GM18907 (cell line): ENCODE results near the gene OR4D1.

Experiments
- ATAC-seq: cut with Tn5 transposase; IDR thresholded peaks from one replicate; pipeline ENCODE4 v1.9.1; 2021; ENCODE audit warnings: mild to moderate bottlenecking, moderate library complexity; ENCODE audit not compliant: unreplicated experiment

OR4D1 gene

DNA sequence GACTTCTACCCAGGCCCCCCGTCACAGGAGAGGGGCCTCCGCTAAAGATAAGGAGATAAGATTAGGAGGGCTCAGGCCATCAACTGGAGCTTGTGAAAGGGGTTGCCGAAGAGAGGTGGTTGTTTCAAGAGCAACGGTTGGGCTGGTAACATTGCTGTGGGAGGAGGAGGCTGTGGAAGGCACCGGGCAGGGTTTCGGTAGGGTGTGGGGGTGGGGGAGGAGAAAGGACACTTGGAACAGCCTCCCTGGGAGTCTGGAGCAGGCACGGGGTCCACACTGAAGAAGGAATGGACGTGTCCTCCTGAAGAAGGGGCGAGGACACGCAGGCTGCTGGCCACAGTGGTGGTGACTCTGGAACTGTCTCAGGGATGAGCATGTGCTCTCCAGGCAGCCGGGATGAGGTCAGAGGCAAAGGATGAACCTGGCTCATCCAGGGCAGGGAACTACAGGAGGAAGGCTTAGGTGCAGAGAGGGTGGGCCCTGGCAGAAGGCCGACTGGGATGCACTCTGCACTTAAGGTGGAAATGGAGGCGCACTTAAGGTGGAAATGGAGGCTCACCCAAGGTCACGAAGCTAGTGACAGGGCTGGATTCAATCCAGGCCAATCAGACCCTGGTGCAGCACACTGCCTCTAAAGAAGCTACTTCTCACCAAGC lies 43.2 kb downstream of the OR4D1 start:
- no peak for ATAC-seq

DNA sequence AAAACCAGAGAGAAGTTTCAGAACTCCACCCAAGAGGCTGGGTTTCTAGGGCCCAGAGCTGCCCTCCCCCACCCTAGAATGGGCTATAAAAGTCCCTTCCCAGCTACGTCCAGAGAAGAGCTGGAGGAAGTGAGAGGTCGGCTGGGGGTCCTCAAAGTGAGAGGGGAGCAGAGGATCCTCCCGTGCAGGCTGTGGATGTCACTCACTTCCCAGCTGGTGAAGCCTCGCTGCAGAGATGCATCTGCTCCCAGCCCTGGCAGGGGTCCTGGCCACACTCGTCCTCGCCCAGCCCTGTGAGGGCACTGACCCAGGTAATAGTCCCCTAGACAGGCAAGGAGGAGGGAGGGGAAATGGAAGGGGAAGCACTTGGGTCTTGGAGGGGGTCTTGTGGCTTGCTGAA lies 44.4 kb downstream of the OR4D1 start, which contains the start of gene EPX:
Gene EPX (plus strand): TSS at position 115 of the 400 bp plus-strand sequence. CDS start 121 bp downstream, at position 236.
- no peak for ATAC-seq

DNA sequence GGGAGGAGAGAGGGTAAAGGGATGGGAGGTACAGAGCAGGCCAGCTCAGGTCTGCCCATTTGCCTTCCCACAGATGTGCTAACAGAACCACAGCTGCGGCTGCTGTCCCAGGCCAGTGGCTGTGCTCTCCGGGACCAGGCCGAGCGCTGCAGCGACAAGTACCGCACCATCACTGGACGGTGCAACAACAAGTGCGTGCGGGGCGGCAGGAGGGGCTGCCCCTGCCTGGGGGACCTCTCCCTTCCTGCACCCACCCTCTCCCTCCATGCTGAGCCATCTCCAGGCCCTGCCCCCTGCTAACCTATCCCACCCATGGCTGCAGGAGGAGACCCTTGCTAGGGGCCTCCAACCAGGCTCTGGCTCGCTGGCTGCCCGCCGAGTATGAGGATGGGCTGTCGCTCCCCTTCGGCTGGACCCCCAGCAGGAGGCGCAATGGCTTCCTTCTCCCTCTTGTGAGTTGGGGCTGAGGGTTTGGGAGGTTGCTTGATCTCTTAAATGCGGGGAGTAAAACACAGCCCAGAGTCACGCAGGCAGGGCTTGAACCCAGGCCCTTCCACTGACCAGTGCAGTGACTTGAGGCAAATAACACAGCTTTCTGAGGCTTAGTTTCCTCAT lies 45.6 kb downstream of the OR4D1 start:
- ATAC-seq: no peak

DNA sequence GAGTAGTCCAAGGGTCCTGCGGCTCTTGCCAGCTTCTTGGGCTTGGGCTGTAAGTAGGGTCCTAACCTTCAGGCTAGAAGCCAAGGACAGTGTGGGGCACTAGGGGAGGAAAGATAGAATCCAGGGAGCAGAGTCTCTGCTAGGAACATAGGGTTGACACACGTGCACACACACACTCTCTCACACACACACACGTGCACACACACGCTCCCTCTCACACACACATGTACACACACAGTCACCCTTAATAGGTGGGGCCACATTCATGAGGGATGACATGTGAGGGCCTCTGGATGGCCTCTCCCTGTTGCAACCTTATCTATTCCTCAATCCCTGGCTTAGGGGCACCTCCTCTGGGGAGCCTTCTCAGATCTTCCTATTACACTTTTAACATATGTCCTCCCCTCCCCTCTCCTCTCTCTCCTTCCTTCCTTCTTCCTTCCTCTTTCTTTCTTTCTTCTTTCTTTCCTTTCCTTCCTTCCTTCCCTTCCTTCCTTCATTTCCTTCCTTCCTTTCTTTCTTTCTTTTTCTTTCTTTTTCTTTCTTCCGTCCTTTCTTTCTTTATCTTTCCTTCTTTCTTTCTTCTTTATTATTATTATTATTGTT lies 47.4 kb downstream of the OR4D1 start:
- ATAC-seq: no peak

DNA sequence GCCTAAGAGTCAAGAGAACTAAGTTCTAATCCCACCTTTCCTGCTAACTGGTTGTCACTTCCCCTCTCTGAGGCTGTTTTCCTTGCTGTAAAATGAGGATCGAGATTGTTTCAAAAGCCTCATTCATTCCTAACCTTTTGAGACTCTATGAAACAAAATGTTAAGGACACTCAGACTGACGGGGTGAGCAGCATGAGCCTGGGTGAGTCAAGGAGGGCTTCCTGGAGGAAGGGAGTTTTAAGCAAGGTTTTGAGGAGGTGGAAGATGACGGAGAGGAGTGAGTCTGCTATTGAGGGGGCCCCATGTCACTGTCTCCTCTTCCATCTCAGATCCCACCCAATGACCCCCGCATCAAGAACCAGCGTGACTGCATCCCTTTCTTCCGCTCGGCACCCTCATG lies 48.4 kb downstream of the OR4D1 start:
- ATAC-seq: no peak

DNA sequence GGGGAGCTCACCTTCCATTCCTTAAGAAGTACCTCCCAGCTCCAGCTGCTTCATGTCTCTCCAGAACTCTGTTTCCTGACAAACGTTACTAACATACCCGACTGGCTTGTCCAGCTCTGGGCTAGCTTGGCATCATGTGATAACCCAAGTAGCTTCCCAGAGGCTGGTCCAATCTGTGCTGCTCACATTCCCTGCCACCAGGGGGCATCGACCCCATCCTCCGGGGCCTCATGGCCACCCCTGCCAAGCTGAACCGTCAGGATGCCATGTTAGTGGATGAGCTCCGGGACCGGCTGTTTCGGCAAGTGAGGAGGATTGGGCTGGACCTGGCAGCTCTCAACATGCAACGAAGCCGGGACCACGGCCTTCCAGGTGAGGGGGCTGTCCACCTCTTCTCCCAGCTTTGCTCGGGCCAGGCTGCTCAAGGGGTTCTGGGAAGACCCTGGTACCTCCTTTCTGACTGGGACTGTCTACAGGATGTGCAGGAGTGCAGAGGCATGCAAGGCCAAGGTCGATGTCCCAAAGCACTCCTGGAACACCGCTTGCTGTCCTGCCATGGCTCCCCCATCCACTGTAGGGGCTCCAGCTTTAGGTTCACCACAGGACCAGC lies 51.9 kb downstream of the OR4D1 start:
- ATAC-seq: no peak

DNA sequence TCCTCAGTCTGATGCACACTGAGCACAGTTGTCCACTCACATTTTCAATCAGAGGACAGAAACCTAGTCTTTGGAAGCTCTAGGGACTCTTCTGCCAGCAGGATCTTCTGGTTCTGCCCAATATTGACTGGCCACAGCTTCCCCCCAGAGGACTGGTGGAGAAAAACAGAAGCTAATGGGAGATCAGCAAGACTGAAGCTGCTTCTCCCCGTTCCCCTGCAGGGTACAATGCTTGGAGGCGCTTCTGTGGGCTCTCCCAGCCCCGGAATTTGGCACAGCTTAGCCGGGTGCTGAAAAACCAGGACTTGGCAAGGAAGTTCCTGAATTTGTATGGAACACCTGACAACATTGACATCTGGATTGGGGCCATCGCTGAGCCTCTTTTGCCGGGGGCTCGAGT lies 54.7 kb downstream of the OR4D1 start:
- no peak for ATAC-seq

DNA sequence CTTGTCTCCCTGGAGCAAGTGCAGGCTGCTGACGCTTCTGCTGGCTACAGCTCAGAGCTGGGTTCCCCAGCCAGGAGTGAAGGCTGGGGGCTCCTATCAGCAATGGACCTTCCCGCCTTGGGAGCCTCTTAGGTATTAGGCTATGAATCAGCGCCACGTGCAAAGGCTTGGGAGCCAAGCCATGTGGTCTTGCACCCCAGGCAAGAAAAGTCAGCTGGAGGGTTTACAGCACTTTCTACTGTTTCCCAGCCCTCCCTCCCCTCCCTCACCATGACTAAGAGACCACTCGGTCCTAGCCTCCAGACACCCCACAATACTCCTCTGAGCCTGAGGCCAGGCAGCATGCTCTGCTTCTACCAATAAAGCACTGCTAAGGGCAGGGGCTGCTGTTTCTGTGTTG lies 56.6 kb downstream of the OR4D1 start:
- no peak for ATAC-seq

DNA sequence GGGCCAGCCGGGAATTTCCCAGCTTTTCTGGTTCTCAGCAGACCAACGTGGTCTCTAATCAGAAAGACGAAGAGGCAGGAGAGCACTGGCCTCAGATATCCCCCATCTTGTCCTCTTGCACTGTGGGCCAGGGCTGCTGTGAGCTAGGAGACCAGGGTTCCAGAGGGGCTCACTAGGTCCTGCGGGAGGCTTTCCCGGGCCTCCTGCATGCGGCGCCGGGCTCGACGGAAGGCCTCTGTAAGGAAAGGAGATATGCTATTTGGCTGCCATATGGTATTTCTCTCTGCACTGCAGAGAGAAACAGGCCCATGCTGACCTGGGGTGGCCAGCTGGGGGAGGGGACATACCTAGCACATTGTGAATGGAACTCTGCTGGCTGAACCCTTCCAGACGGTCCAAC lies 57.8 kb downstream of the OR4D1 start:
- no peak for ATAC-seq

DNA sequence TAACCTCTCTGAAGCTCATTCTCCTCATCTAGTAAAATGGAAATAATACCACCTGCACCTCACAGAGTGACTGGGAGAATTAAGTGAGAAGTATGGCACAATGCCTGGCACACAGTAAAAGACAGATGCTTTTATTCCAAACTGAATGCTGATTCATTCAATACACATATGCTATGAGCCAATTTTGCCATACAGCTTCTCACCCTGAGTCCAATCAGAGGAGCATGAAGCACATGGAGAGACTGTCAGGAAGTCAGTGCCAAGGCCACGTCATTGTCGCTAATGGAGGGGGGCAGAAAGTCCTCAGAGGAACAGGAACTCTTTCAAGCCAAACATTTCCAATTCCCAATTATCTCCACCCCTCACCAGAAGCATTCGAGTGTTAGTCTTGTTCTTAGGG lies 59.3 kb downstream of the OR4D1 start:
- no peak for ATAC-seq

DNA sequence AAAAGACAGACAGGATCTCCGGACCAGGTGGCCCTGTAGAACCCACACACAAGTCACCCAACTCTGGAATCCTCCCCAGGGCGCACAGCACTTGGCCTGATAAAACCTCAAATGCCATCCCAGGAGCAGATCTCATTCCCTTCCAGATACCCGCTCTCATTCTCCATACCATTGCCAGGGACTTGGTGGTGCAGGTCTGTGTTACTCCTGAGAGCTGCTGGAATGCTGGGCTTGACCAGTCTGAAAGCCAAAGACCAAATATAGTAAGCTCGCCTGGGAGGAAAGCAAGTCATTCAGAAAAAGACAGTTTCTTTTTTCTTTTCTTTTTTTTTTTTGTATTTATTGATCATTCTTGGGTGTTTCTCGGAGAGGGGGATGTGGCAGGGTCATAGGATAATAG lies 60.2 kb downstream of the OR4D1 start:
- no peak for ATAC-seq
